Calu3 (cell line): ENCODE data around the gene VAT1. TPM values are rescaled to one million over a fixed set of nuclear protein-coding genes. Genes with fewer than 3 reads are reported as not detected.

Experiments used
- BruUV-seq: library from RNA; stranded (reverse); fragments of 400-500 nt; replicated peaks from 2 replicates; lab custom pipeline; 2021; lab: Mats Ljungman, UMichigan
- CTCF ChIA-PET: fragments of 300-600 bp; sonication (Branson Sonifier 250); formaldehyde crosslinking; loops from one replicate; lab custom pipeline; 2022; ENCODE audit warnings: antibody characterized with exemption; lab: Charles Lee
- DNase-seq: peaks from one replicate; pipeline ENCODE4 v3.0.0; 2022
- H3K27ac Mint-ChIP-seq: one replicate; pipeline ENCODE4 v1.8.0; 2022; ENCODE audit warnings: mixed read lengths; ENCODE audit not compliant: unreplicated experiment
- H3K27me3 Mint-ChIP-seq: one replicate; pipeline ENCODE4 v1.8.0; 2022; ENCODE audit warnings: mixed read lengths; ENCODE audit not compliant: unreplicated experiment
- H3K36me3 Mint-ChIP-seq: one replicate; pipeline ENCODE4 v1.8.0; 2022; ENCODE audit warnings: mild to moderate bottlenecking, moderate library complexity, mixed read lengths; ENCODE audit not compliant: insufficient read depth, unreplicated experiment
- H3K4me1 Mint-ChIP-seq: one replicate; pipeline ENCODE4 v1.8.0; 2022; ENCODE audit warnings: mild to moderate bottlenecking, low read depth, mixed read lengths; ENCODE audit not compliant: unreplicated experiment
- H3K4me3 Mint-ChIP-seq: one replicate; pipeline ENCODE4 v1.8.0; 2022; ENCODE audit warnings: mild to moderate bottlenecking, low read depth, moderate library complexity, mixed read lengths; ENCODE audit not compliant: unreplicated experiment
- H3K9me3 Mint-ChIP-seq: one replicate; pipeline ENCODE4 v1.8.0; 2022; ENCODE audit warnings: low read depth, mixed read lengths; ENCODE audit not compliant: unreplicated experiment
- intact Hi-C: fragments of 100-400 bp; cut with micrococcal nuclease; formaldehyde crosslinking; loops from one replicate; pipeline ENCODE4 v1.10.0; 2022; ENCODE audit not compliant: unreplicated experiment
- total RNA-seq: library from RNA; stranded (reverse); gene quantifications from 2 replicates; pipeline ENCODE4 v1.2.3, GENCODE V29; 2022
- TF ChIP-seq, protein P1 (sequence below): fragments of 200-600 bp; IDR thresholded peaks from one replicate; pipeline ENCODE4 v1.8.0; 2022; ENCODE audit warnings: antibody characterized with exemption; ENCODE audit not compliant: unreplicated experiment

VAT1 gene
- total RNA-seq, 1 experiment from 2014 or later, result 156 TPM

DNA sequence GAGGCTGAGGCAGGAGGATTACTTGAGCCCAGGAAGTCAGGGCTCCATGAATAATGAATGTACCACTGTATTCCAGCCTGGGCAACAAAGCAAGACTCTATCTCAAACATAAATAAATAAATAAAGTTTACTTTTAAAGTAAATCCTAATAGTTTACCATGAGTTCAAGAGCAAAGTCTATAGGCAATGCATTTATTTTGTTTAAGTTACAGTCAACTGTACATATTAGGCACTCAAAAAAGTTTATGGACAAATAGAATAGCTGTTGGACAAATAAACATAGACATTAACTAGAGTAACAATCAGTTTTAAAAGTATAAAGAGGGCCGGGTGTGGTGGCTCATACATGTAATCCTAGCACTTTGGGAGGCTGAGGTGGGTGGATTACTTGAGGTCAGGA lies 54.3 kb downstream of the VAT1 start:
- CTCF ChIA-PET, result no interaction called here
- Mint-ChIP-seq H3K27ac (no peak overlapping the region), H3K36me3 (peaks cover 19% of the 10 kb centered on the region), H3K4me1 (peaks cover 11% of the 10 kb centered on the region), H3K9me3 (no peaks in the 10 kb centered on the region), H3K27me3 (no peaks in the 10 kb centered on the region), H3K4me3 (no peak overlapping the region)
- DNase-seq, result no peak
- BruUV-seq, result no TSS peak
- intact Hi-C loops, result no loop called here
- TF ChIP-seq, protein P1, sequence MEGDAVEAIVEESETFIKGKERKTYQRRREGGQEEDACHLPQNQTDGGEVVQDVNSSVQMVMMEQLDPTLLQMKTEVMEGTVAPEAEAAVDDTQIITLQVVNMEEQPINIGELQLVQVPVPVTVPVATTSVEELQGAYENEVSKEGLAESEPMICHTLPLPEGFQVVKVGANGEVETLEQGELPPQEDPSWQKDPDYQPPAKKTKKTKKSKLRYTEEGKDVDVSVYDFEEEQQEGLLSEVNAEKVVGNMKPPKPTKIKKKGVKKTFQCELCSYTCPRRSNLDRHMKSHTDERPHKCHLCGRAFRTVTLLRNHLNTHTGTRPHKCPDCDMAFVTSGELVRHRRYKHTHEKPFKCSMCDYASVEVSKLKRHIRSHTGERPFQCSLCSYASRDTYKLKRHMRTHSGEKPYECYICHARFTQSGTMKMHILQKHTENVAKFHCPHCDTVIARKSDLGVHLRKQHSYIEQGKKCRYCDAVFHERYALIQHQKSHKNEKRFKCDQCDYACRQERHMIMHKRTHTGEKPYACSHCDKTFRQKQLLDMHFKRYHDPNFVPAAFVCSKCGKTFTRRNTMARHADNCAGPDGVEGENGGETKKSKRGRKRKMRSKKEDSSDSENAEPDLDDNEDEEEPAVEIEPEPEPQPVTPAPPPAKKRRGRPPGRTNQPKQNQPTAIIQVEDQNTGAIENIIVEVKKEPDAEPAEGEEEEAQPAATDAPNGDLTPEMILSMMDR, result no peak

Other genes with a start within 250 kb of the VAT1 start
- 93.9 and 101 TPM in 2 replicates for gene VPS25, start 248.9 kb downstream of the VAT1 start, total RNA-seq
- gene WNK4, start 241.8 kb downstream of the VAT1 start, total RNA-seq, result 0.33 and 0.73 TPM in 2 replicates
- gene COA3, start 223.7 kb downstream of the VAT1 start, total RNA-seq, result 98.8 and 99.9 TPM in 2 replicates
- 0.54 TPM in 1 of 2 replicates, not detected in the other for gene CNTD1, start 223.5 kb downstream of the VAT1 start, total RNA-seq
- 141 and 144 TPM in 2 replicates for gene BECN1, start 198.1 kb downstream of the VAT1 start, total RNA-seq
- 238 and 265 TPM in 2 replicates for gene PSME3, start 189.0 kb downstream of the VAT1 start, total RNA-seq
- gene AOC2, start 177.8 kb downstream of the VAT1 start, total RNA-seq, result 10.5 and 14.4 TPM in 2 replicates
- gene AOC3, start 171.2 kb downstream of the VAT1 start, total RNA-seq, result 3.5 and 7.4 TPM in 2 replicates
- gene G6PC1, start 121.6 kb downstream of the VAT1 start, total RNA-seq, result not detected in 2 replicates
- 93.7 and 96.6 TPM in 2 replicates for gene AARSD1, start 57.9 kb downstream of the VAT1 start, total RNA-seq
- gene PTGES3L, start 42.3 kb downstream of the VAT1 start, total RNA-seq, result 2.0 and 2.1 TPM in 2 replicates
- 32.8 and 35.4 TPM in 2 replicates for gene RUNDC1, start 41.8 kb downstream of the VAT1 start, total RNA-seq
- gene RPL27, start 24.0 kb downstream of the VAT1 start, total RNA-seq, result 1,193 and 1,292 TPM in 2 replicates
- gene IFI35, start 15.6 kb downstream of the VAT1 start, total RNA-seq, result 98.6 and 195 TPM in 2 replicates
- 0.15 and 0.40 TPM in 2 replicates for gene RND2, start 2.8 kb upstream of the VAT1 start, total RNA-seq
- gene BRCA1, start 103.0 kb upstream of the VAT1 start, total RNA-seq, result 62.7 and 67.1 TPM in 2 replicates
- 89.0 and 101 TPM in 2 replicates for gene NBR1, start 148.8 kb upstream of the VAT1 start, total RNA-seq
- gene TMEM106A, start 189.5 kb upstream of the VAT1 start, total RNA-seq, result 3.4 and 5.2 TPM in 2 replicates
- not detected in 2 replicates for gene CCDC200, start 206.2 kb upstream of the VAT1 start, total RNA-seq
- 5,045 and 5,662 TPM in 2 replicates for gene RNU2-1, start 211.6 kb upstream of the VAT1 start, total RNA-seq